CD4-positive, alpha-beta T cell treated with Interleukin-17A for 1 hour (primary cell): ENCODE measurements around the gene FANCC.

Experiments
- DNase-seq: peaks from one replicate; pipeline ENCODE4 v3.0.0-alpha.2; 2020

Gene FANCC

GRCh38 chr9:95058795-95059386 is 258.6 kb downstream of the FANCC start:
- DNase-seq = no peak

GRCh38 chr9:95058121-95058785 is 259.3 kb downstream of the FANCC start:
- DNase-seq = no peak

- no peak for DNase-seq
These were observed 260.4 kb downstream of the FANCC start for GRCh38 chr9:95057101-95057500.

GRCh38 chr9:95055851-95056551 is 261.5 kb downstream of the FANCC start:
- DNase-seq = no peak

GRCh38 chr9:95055334-95055850 is 262.1 kb downstream of the FANCC start:
- DNase-seq = no peak

GRCh38 chr9:95053611-95054570 is 263.6 kb downstream of the FANCC start:
- DNase-seq = no peak

GRCh38 chr9:95049761-95050160 is 267.7 kb downstream of the FANCC start:
- no peak for DNase-seq
